BLaER1 treated with 17β-estradiol and CSF1 and Interleukin-3, amounts not matched to agents 10 nM and 100 nM (cell line): ENCODE results near the gene ATG2B.

Source experiments
- H3K27ac ChIP-seq, 11 experiments: shearing (Covaris generic); formaldehyde crosslinking; 2 replicates each; pipeline ENCODE4 v1.8.1; 2022
- H3K27me3 ChIP-seq, 11 experiments: shearing (Covaris generic); formaldehyde crosslinking; 2 replicates each; pipeline ENCODE4 v1.8.1; 2022
- H3K36me3 ChIP-seq, 11 experiments: shearing (Covaris generic); formaldehyde crosslinking; 2 replicates each; pipeline ENCODE4 v1.8.1; 2022
- H3K4me1 ChIP-seq, 10 experiments: shearing (Covaris generic); formaldehyde crosslinking; 2 replicates each; pipeline ENCODE4 v1.8.1; 2022
- H3K4me2 ChIP-seq, 11 experiments: shearing (Covaris generic); formaldehyde crosslinking; 2 replicates each; pipeline ENCODE4 v1.8.1; 2022
- H3K4me3 ChIP-seq, 10 experiments: shearing (Covaris generic); formaldehyde crosslinking; 2 replicates each; pipeline ENCODE4 v1.8.1; 2022
- H3K9ac ChIP-seq, 11 experiments: shearing (Covaris generic); formaldehyde crosslinking; 2 replicates each; pipeline ENCODE4 v1.8.1; 2022
- H3K9me3 ChIP-seq, 11 experiments: shearing (Covaris generic); formaldehyde crosslinking; replicated peaks in 1 of 11; 2 replicates each; pipeline ENCODE4 v1.8.1; 2022
- H4K20me1 ChIP-seq, 11 experiments: shearing (Covaris generic); formaldehyde crosslinking; 2 replicates each; pipeline ENCODE4 v1.8.1; 2022
- Cebpa-rat ChIP-seq, 11 experiments: shearing (Covaris generic); IDR thresholded peaks; 2 replicates each; pipeline ENCODE4 v1.8.1; 2022

ATG2B gene

GRCh38 chr14:96384053-96384452 lies 20.9 kb upstream of the ATG2B start:
- Histone ChIP-seq H3K4me3 (no peak overlapping the region), H3K9ac (no peak overlapping the region), H4K20me1 (peaks cover 0 to 24% (median 0%) of the 10 kb centered on the region in 11 experiments; a peak in 3 of 22 replicates), H3K4me2 (no peak overlapping the region), H3K27ac (no peak overlapping the region), H3K9me3 (no peaks in the 10 kb centered on the region), H3K27me3 (no peaks in the 10 kb centered on the region), H3K36me3 (peaks cover 32 to 57% (median 44%) of the 10 kb centered on the region in 11 experiments), H3K4me1 (peaks cover 0 to 6% (median 2%) of the 10 kb centered on the region in 10 experiments; a peak in 6 of 20 replicates)
- no peak for TF ChIP-seq Cebpa-rat (IDR thresholded peaks at IDR 0.05)

GRCh38 chr14:96383445-96383844 lies 20.3 kb upstream of the ATG2B start:
- Histone ChIP-seq H4K20me1 (peaks cover 0 to 30% (median 0%) of the 10 kb centered on the region in 11 experiments; a peak in 3 of 22 replicates), H3K27ac (no peak overlapping the region), H3K4me2 (no peak overlapping the region), H3K9ac (no peak overlapping the region), H3K36me3 (peaks cover 32 to 57% (median 44%) of the 10 kb centered on the region in 11 experiments), H3K9me3 (no peaks in the 10 kb centered on the region), H3K4me1 (peaks cover 0 to 6% (median 2%) of the 10 kb centered on the region in 10 experiments; a peak in 6 of 20 replicates), H3K27me3 (no peaks in the 10 kb centered on the region), H3K4me3 (no peak overlapping the region)
- TF ChIP-seq Cebpa-rat (IDR thresholded peaks at IDR 0.05): no peak

- H3K27ac ChIP-seq: no peak overlapping the region
- no peak for TF ChIP-seq Cebpa-rat (IDR thresholded peaks at IDR 0.05)
- peaks cover 31 to 42% (median 37%) of the 10 kb centered on the region in 11 experiments for H3K36me3 ChIP-seq
- no peaks in the 10 kb centered on the region for H3K9me3 ChIP-seq
- no peak overlapping the region for H3K4me2 ChIP-seq
- H4K20me1 ChIP-seq: peaks cover 0 to 49% (median 0%) of the 10 kb centered on the region in 11 experiments; a peak in 6 of 22 replicates
- no peaks in the 10 kb centered on the region for H3K27me3 ChIP-seq
- H3K9ac ChIP-seq: no peak overlapping the region
- H3K4me1 ChIP-seq: peaks cover 0 to 6% (median 0%) of the 10 kb centered on the region in 10 experiments; a peak in 4 of 20 replicates
- no peak overlapping the region for H3K4me3 ChIP-seq
Observed at GRCh38 chr14:96380735-96381134, 17.6 kb upstream of the ATG2B start.

GRCh38 chr14:96376093-96376492 lies 13.0 kb upstream of the ATG2B start:
- Histone ChIP-seq H3K4me1 (peaks cover 0 to 6% (median 0%) of the 10 kb centered on the region in 10 experiments; a peak in 4 of 20 replicates), H3K4me3 (no peak overlapping the region), H3K9me3 (no peaks in the 10 kb centered on the region), H3K4me2 (no peak overlapping the region), H3K27ac (no peak overlapping the region), H4K20me1 (peaks cover 0 to 67% (median 5%) of the 10 kb centered on the region in 11 experiments; a peak in 8 of 22 replicates), H3K27me3 (no peaks in the 10 kb centered on the region), H3K36me3 (peaks cover 0 to 9% (median 4%) of the 10 kb centered on the region in 11 experiments; a peak in 5 of 22 replicates), H3K9ac (no peak overlapping the region)
- no peak for TF ChIP-seq Cebpa-rat (IDR thresholded peaks at IDR 0.05)

GRCh38 chr14:96373538-96373937 lies 10.4 kb upstream of the ATG2B start:
- Histone ChIP-seq H3K4me3 (no peak overlapping the region), H3K36me3 (peaks cover 0 to 19% (median 14%) of the 10 kb centered on the region in 11 experiments; a peak in 11 of 22 replicates), H3K27me3 (no peaks in the 10 kb centered on the region), H3K4me1 (no peaks in the 10 kb centered on the region; a peak in 1 of 20 replicates), H3K9me3 (peaks cover 0 to 13% (median 6%) of the 10 kb centered on the region in 11 experiments; a peak in 10 of 22 replicates), H3K4me2 (no peak overlapping the region), H4K20me1 (peaks cover 0 to 64% (median 11%) of the 10 kb centered on the region in 11 experiments; a peak in 11 of 22 replicates), H3K9ac (no peak overlapping the region), H3K27ac (no peak overlapping the region)
- no peak for TF ChIP-seq Cebpa-rat (IDR thresholded peaks at IDR 0.05)

GRCh38 chr14:96370528-96370927 lies 7.4 kb upstream of the ATG2B start:
- peaks cover 0 to 17% (median 6%) of the 10 kb centered on the region in 11 experiments; a peak in 10 of 22 replicates for H3K9me3 ChIP-seq
- H3K9ac ChIP-seq: no peak overlapping the region
- H3K27me3 ChIP-seq: no peaks in the 10 kb centered on the region
- H3K4me1 ChIP-seq: peaks cover 0 to 5% (median 0%) of the 10 kb centered on the region in 10 experiments; a peak in 4 of 20 replicates
- peaks cover 0 to 22% (median 10%) of the 10 kb centered on the region in 11 experiments; a peak in 11 of 22 replicates for H3K36me3 ChIP-seq
- H3K4me3 ChIP-seq: no peak overlapping the region
- no peak overlapping the region for H3K27ac ChIP-seq
- no peak for TF ChIP-seq Cebpa-rat (IDR thresholded peaks at IDR 0.05)
- peaks cover 0 to 75% (median 12%) of the 10 kb centered on the region in 11 experiments; a peak in 11 of 22 replicates for H4K20me1 ChIP-seq
- H3K4me2 ChIP-seq: no peak overlapping the region

GRCh38 chr14:96368534-96368933 lies 5.4 kb upstream of the ATG2B start:
- Histone ChIP-seq H3K4me1 (peaks cover 12 to 19% (median 13%) of the 10 kb centered on the region in 10 experiments), H3K4me2 (no peak overlapping the region), H4K20me1 (peaks cover 0 to 89% (median 22%) of the 10 kb centered on the region in 11 experiments; a peak in 13 of 22 replicates), H3K36me3 (peaks cover 0 to 22% (median 10%) of the 10 kb centered on the region in 11 experiments; a peak in 10 of 22 replicates), H3K27ac (no peak overlapping the region), H3K4me3 (no peak overlapping the region), H3K9me3 (peaks cover 0 to 17% (median 6%) of the 10 kb centered on the region in 11 experiments; a peak in 10 of 22 replicates), H3K27me3 (no peaks in the 10 kb centered on the region), H3K9ac (no peak overlapping the region)
- TF ChIP-seq Cebpa-rat (IDR thresholded peaks at IDR 0.05): no peak

- Histone ChIP-seq H4K20me1 (peaks cover 0 to 90% (median 35%) of the 10 kb centered on the region in 11 experiments; a peak in 13 of 22 replicates), H3K27me3 (no peaks in the 10 kb centered on the region), H3K9ac (peak overlapping the region in 3 of 11 experiments; percentile 88 to 94 (median 92); a peak in 5 of 22 replicates), H3K27ac (no peak overlapping the region), H3K36me3 (peaks cover 0 to 20% (median 10%) of the 10 kb centered on the region in 11 experiments; a peak in 10 of 22 replicates), H3K4me3 (peak overlapping the region in 9 of 10 experiments; percentile 82 to 100 (median 96); a peak in 5 of 20 replicates), H3K4me2 (peak overlapping the region; percentile 85 to 99 (median 97)), H3K9me3 (peaks cover 0 to 17% (median 6%) of the 10 kb centered on the region in 11 experiments; a peak in 10 of 22 replicates), H3K4me1 (peaks cover 28 to 38% (median 33%) of the 10 kb centered on the region in 10 experiments)
- no peak for TF ChIP-seq Cebpa-rat (IDR thresholded peaks at IDR 0.05)
Observed at GRCh38 chr14:96364962-96365361, 1.8 kb upstream of the ATG2B start.

- peaks cover 6 to 90% (median 44%) of the 10 kb centered on the region in 11 experiments; a peak in 16 of 22 replicates for H4K20me1 ChIP-seq
- peak overlapping the region; percentile 52 to 95 (median 78); a peak in 21 of 22 replicates for H3K27ac ChIP-seq
- peaks cover 0 to 9% (median 2%) of the 10 kb centered on the region in 11 experiments; a peak in 6 of 22 replicates for H3K36me3 ChIP-seq
- H3K4me3 ChIP-seq: peak overlapping the region; percentile 82 to 100 (median 96)
- no peaks in the 10 kb centered on the region for H3K27me3 ChIP-seq
- peaks cover 0 to 7% (median 4%) of the 10 kb centered on the region in 11 experiments; a peak in 8 of 22 replicates for H3K9me3 ChIP-seq
- peak overlapping the region; percentile 74 to 98 (median 93) for H3K9ac ChIP-seq
- H3K4me2 ChIP-seq: peak overlapping the region; percentile 85 to 99 (median 97)
- TF ChIP-seq Cebpa-rat (IDR thresholded peaks at IDR 0.05): no peak
- peaks cover 28 to 50% (median 36%) of the 10 kb centered on the region in 10 experiments for H3K4me1 ChIP-seq
Observed at GRCh38 chr14:96363751-96364336, 703 bp upstream of the ATG2B start.
